Suprapubic skin (tissue), 4 donors: ENCODE results near the gene ZMAT5.

ENCODE experiments used
- EP300 ChIP-seq: sonication (generic); formaldehyde crosslinking; IDR thresholded peaks from one replicate; pipeline ENCODE4 v1.6.1; 2017; ENCODE audit warnings: antibody characterized with exemption
- POLR2A ChIP-seq, 2 donors: fragments of 450-650 bp; IDR thresholded peaks; one replicate each; pipeline ENCODE4 v1.6.1; 2017; ENCODE audit warnings: antibody characterized with exemption in 2 of 2, mild to moderate bottlenecking in 2 of 2, moderate library complexity in 2 of 2
- POLR2AphosphoS5 ChIP-seq, 3 donors: sonication (generic); formaldehyde crosslinking; IDR thresholded peaks; one replicate each; pipeline ENCODE4 v1.6.1; 2017; ENCODE audit warnings: antibody characterized with exemption in 3 of 3
- TF ChIP-seq, protein P1 (sequence below), 2 donors: fragments of 200-600 bp in 1 of 2; fragments of 450-650 bp in 1 of 2; sonication (generic) in 1 of 2; IDR thresholded peaks; one replicate each; pipeline ENCODE4 v1.5.1; 2016 to 2019; ENCODE audit warnings: antibody characterized with exemption in 2 of 2, mild to moderate bottlenecking in 1 of 2, moderate library complexity in 1 of 2

DNA sequence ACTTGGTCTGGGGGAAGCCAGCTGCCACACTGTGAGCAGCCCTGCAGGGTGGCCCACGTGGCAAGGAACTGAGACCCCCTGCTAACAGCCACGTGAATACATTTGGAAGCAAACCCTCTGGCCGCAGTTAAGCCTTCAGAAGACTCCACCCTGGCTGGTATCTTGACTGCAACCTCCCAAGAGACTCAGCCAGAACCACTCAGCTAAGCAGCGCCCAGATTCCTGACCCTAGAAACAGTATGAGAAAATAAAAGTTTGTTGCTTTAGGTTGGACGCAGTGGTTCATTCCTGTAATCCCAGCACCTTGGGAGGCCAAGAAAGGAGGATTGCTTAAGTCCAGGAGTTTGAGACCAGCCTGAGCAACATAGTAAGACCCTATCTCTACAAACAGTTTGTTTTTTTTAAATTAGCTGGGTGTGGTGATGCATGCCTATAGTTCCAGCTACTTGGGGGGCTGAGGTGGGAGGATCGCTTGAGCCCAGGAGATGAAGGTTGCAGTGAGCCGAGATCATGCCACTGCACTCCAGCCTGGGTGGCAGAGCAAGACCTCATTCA, 8.7 kb downstream of the ZMAT5 start:
- TF ChIP-seq, protein P1, sequence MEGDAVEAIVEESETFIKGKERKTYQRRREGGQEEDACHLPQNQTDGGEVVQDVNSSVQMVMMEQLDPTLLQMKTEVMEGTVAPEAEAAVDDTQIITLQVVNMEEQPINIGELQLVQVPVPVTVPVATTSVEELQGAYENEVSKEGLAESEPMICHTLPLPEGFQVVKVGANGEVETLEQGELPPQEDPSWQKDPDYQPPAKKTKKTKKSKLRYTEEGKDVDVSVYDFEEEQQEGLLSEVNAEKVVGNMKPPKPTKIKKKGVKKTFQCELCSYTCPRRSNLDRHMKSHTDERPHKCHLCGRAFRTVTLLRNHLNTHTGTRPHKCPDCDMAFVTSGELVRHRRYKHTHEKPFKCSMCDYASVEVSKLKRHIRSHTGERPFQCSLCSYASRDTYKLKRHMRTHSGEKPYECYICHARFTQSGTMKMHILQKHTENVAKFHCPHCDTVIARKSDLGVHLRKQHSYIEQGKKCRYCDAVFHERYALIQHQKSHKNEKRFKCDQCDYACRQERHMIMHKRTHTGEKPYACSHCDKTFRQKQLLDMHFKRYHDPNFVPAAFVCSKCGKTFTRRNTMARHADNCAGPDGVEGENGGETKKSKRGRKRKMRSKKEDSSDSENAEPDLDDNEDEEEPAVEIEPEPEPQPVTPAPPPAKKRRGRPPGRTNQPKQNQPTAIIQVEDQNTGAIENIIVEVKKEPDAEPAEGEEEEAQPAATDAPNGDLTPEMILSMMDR (IDR thresholded peaks at IDR 0.05), result no peak
- TF ChIP-seq POLR2A (IDR thresholded peaks at IDR 0.05) (no peak), POLR2AphosphoS5 (IDR thresholded peaks at IDR 0.05) (no peak), EP300 (no peak)
